Right atrium auricular region (tissue), 2 donors: ENCODE measurements around the gene SAT1. TPM values are rescaled to one million over a fixed set of nuclear protein-coding genes. Genes with fewer than 3 reads are reported as not detected.
"Not testable (repeated sequence)": the region's sequence is repeated elsewhere in the genome, so short reads cannot be mapped to it uniquely, and the experiment has no call there.

Source experiments
- DNase-seq: peaks from one replicate; pipeline ENCODE4 v3.0.0-alpha.2; 2019; ENCODE audit warnings: low spot score
- H3K27ac ChIP-seq, 2 donors: fragments of 200-600 bp; sonication (generic); 1 replicate in 1 of 2; 2 replicates in 1 of 2; pipeline ENCODE4 v1.5.1; 2016 to 2019
- H3K27me3 ChIP-seq, 2 donors: fragments of 200-600 bp; sonication (generic); one replicate each; pipeline versions ENCODE4 v1.5.1 to v1.6.0; 2017 to 2019
- H3K36me3 ChIP-seq: fragments of 200-600 bp; sonication (generic); one replicate; pipeline ENCODE4 v1.5.1; 2016
- H3K4me1 ChIP-seq, 2 donors: fragments of 200-600 bp; sonication (generic); one replicate each; pipeline versions ENCODE4 v1.5.1 to v1.6.0; 2017 to 2019
- H3K4me3 ChIP-seq, 2 donors: fragments of 200-600 bp; sonication (generic); 1 replicate in 1 of 2; 2 replicates in 1 of 2; pipeline ENCODE4 v1.5.1; 2017 to 2019; ENCODE audit warnings: mild to moderate bottlenecking in 1 of 2, moderate library complexity in 1 of 2
- H3K9me3 ChIP-seq, 2 donors: fragments of 200-600 bp; sonication (generic); one replicate each; pipeline ENCODE4 v1.5.1; 2019
- total RNA-seq, 2 donors: library from RNA; depleted of rRNA; stranded (reverse); fragments of >200 nt; gene quantifications; one replicate each; pipeline ENCODE4 v1.1.0, GENCODE V29; 2016
- TF ChIP-seq, protein P1 (sequence below), 2 donors: fragments of 200-600 bp; sonication (generic); IDR thresholded peaks; one replicate each; pipeline ENCODE4 v1.5.1; 2019; ENCODE audit warnings: antibody characterized with exemption in 2 of 2

Gene SAT1
- 100 to 1,000 TPM; 513 to 713 TPM for total RNA-seq

DNA sequence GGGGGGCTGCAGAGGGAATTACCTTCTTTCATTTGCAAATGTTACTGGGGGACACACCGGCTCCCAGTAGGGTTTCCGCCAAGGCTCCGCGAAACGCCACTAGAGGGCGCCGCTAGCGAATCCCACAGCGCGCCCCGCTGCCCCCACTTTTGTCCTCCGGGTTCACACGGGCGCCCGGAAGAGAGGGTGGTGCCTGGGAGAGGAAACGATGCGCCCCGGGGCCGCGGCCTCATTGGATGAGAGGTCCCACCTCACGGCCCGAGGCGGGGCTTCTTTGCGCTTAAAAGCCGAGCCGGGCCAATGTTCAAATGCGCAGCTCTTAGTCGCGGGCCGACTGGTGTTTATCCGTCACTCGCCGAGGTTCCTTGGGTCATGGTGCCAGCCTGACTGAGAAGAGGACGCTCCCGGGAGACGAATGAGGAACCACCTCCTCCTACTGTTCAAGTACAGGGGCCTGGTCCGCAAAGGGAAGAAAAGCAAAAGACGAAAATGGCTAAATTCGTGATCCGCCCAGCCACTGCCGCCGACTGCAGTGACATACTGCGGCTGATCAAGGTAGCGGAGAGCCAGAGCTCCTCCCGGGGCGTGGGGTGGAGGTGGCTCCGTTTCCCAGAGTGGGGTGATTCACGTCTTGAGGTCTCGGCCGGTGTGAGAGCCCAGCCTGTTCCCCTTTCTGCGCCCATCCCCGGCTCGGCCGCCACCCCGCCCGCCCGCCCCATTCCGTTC is at the start of gene SAT1:
SAT1 (plus strand) TSS at position 311 of the 726 bp plus-strand sequence; CDS start at position 490, 179 bp downstream.
- peak within 1 kb of the TSS; percentile 86 to 94 for H3K27ac ChIP-seq
- H3K9me3 ChIP-seq: no peaks in the 10 kb centered on the region
- H3K27me3 ChIP-seq: no peaks in the 10 kb centered on the region
- peak within 1 kb of the TSS; percentile 68 to 71 for H3K4me3 ChIP-seq
- TF ChIP-seq, protein P1, sequence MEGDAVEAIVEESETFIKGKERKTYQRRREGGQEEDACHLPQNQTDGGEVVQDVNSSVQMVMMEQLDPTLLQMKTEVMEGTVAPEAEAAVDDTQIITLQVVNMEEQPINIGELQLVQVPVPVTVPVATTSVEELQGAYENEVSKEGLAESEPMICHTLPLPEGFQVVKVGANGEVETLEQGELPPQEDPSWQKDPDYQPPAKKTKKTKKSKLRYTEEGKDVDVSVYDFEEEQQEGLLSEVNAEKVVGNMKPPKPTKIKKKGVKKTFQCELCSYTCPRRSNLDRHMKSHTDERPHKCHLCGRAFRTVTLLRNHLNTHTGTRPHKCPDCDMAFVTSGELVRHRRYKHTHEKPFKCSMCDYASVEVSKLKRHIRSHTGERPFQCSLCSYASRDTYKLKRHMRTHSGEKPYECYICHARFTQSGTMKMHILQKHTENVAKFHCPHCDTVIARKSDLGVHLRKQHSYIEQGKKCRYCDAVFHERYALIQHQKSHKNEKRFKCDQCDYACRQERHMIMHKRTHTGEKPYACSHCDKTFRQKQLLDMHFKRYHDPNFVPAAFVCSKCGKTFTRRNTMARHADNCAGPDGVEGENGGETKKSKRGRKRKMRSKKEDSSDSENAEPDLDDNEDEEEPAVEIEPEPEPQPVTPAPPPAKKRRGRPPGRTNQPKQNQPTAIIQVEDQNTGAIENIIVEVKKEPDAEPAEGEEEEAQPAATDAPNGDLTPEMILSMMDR (IDR thresholded peaks at IDR 0.05): peak; percentile 66 to 85
- DNase-seq: peak; percentile 97
- H3K4me1 ChIP-seq: peaks cover 0 to 5% of the 10 kb centered on the region in 2 donors
- peaks cover 15% of the 10 kb centered on the region for H3K36me3 ChIP-seq

DNA sequence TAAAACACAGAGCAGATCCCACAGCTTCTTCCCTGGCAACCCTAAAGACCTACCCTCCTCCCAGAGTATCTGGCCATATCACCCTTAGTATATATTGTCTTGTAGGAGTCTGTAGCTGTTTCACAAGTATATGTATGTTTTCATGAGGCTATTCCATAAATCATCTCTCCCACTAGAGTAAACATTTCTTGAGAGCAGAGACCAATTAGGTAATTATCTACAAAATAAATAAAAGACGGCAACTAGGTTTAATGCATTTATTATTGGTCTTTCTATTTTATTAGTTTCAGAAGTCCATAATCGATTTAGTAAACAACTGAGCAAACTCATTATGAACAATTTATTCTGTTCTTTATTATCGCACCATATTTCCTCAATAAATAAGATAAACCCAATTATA is 46.9 kb upstream of the SAT1 start:
- no peak overlapping the region for H3K4me3 ChIP-seq
- H3K9me3 ChIP-seq: no peaks in the 10 kb centered on the region
- no peak overlapping the region for H3K27ac ChIP-seq
- H3K4me1 ChIP-seq: no peaks in the 10 kb centered on the region
- TF ChIP-seq, protein P1 (IDR thresholded peaks at IDR 0.05): no peak
- no peaks in the 10 kb centered on the region for H3K27me3 ChIP-seq
- H3K36me3 ChIP-seq: peaks cover under 1% of the 10 kb centered on the region
- DNase-seq: no peak

DNA sequence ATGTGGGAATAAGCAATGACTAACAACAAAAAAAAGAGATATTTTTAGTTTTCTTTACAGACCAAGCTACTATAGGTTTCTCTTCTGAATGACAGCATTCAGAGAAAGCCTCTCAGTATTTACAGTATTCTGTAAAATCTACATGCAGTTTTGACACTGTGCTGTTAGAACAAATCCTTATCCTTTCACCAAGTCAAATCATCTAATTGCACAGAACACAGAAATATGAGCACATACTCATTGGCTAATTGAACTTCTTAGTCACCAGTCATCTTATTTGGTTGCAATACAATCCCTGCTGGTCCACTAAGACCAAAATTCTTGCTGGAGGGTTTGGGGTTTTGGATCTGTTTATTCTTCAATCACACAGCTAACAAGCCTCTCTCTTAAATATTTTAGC is 45.6 kb upstream of the SAT1 start:
- DNase-seq: no peak
- TF ChIP-seq, protein P1 (IDR thresholded peaks at IDR 0.05): no peak
- H3K4me3 ChIP-seq: no peak overlapping the region
- peaks cover 0 to 7% of the 10 kb centered on the region in 2 donors for H3K4me1 ChIP-seq
- no peaks in the 10 kb centered on the region for H3K27me3 ChIP-seq
- H3K9me3 ChIP-seq: no peaks in the 10 kb centered on the region
- H3K36me3 ChIP-seq: no peaks in the 10 kb centered on the region
- H3K27ac ChIP-seq: no peak overlapping the region

DNA sequence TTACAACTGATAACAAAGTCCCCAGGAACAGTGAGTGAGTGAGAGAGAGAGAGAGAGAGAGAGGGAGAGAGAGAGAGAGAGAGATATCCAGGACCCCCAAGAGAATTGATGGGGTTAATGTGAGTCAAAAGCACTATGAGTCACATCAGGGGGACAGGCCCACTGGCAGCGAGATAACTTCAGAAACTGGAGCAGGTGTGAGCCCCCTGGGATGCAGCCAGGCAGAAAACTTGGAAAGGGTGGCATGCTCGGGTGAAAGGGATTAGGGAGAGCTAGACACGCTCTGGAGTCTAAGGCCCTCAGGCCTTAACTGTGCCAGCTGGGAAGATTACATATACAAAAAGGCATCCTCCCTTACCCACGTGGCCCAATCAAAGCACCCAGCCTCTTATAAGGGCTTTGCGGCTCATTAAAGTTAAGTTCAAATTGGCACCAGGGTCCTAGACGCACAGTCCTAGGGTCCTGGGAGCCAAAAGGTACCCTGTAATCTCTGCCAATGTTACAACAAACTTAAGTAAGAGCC is 40.7 kb upstream of the SAT1 start:
- no peaks in the 10 kb centered on the region for H3K9me3 ChIP-seq
- TF ChIP-seq, protein P1 (IDR thresholded peaks at IDR 0.05): peak in 1 of 2 donors; percentile 34
- H3K36me3 ChIP-seq: no peaks in the 10 kb centered on the region
- H3K27ac ChIP-seq: peak overlapping the region; percentile 93 to 98
- no peaks in the 10 kb centered on the region for H3K27me3 ChIP-seq
- peak overlapping the region; percentile 66 to 79 for H3K4me3 ChIP-seq
- peaks cover 0 to 7% of the 10 kb centered on the region in 2 donors for H3K4me1 ChIP-seq
- peak; percentile 61 for DNase-seq

DNA sequence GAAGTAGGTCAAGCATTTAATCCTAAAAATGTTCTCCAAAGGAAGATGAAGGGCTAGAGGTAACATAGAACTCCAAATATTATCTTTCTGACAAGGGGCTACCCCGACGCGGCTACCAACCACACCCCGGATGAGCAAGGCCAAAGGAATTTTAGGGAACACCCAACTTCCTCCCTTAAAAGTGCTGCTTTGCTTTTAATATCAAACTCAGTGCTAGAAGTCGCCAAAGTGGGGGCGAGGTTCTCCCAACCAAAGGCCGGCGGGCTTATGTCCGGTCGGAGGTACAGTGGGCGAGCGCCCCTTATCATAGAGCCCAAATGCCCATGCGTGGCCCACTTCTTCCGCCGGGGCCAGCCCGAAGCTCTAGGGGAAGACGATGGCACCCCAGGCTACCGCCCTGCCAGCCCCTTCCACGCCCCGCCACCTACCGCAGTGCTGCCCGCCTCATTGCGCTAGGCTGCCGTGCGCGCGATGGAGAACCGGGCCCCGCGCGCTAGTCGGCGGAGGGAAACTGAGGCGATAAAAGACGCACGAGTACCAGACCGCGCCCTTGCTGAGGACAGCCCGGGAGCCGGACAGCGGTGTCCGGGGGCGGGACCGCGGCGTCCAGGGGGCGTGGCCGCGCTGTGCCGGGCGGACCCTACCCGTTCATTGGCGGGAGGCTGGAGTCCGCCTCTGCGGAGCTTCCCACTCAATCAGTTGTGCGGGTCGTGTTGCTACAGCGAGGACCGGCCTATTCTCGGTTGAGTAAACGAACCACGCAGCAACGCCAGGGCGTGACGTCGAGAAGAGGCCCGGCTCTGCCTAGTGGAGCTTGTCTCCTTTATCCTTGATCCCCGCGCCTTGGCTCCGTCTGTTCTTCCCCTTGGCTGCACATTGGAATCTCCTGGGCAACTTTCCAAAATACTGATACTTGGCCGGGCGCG is 40.0 kb upstream of the SAT1 start, which contains the start of gene ACOT9:
ACOT9 (minus strand) TSS at position 580 of the 926 bp plus-strand sequence; CDS start at position 448, 132 bp downstream.
- Histone ChIP-seq H3K36me3 (no peaks in the 10 kb centered on the region), H3K4me3 (peak within 1 kb of the TSS; percentile 66 to 79), H3K4me1 (peaks cover 0 to 7% of the 10 kb centered on the region in 2 donors), H3K27me3 (no peaks in the 10 kb centered on the region), H3K27ac (peak within 1 kb of the TSS; percentile 93 to 98), H3K9me3 (no peaks in the 10 kb centered on the region)
- peak; percentile 97 for DNase-seq
- TF ChIP-seq, protein P1 (IDR thresholded peaks at IDR 0.05): no peak

DNA sequence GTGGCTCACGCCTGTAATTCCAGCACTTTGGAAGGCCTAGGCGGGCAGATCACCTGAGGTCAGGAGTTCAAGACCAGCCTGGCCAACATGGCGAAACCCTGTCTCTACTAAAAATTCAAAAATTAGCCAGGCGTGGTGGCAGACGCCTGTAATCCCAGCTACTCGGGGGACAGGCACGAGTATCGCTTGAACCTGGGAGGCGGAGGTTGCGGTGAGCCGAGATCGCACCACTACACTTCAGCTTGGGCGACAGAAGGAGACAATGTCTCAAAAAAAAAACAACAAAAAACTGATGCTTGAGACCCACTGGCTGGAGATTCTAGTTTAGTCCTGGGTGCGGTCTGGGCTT is 39.4 kb upstream of the SAT1 start:
- not testable (repeated sequence) for H3K9me3 ChIP-seq, H3K4me1 ChIP-seq
- peak overlapping the region in 1 of 2 donors; percentile 66 for H3K4me3 ChIP-seq

More for the DNA sequence above, 39.4 kb upstream of the SAT1 start:
- peak overlapping the region; percentile 93 to 98 for H3K27ac ChIP-seq
- not testable (repeated sequence) for DNase-seq, H3K36me3 ChIP-seq, H3K27me3 ChIP-seq
